OCI-LY1 (cell line): ENCODE data around the gene RNF212.

ENCODE experiments used
- CTCF ChIP-seq: fragments of 200-600 bp; sonication (generic), shearing (Covaris generic); IDR thresholded peaks from 2 replicates; pipeline ENCODE4 v1.5.1; 2017; ENCODE audit warnings: mild to moderate bottlenecking, antibody characterized with exemption, low read length, moderate library complexity, mixed read lengths
- EZH2 ChIP-seq: fragments of 200-600 bp; sonication (generic), shearing (Covaris generic); IDR thresholded peaks from 2 replicates; pipeline ENCODE4 v1.8.0; 2017; ENCODE audit warnings: borderline replicate concordance, mixed run types, mild to moderate bottlenecking, antibody characterized with exemption, low read length, moderate library complexity, mixed read lengths

GRCh38 chr4:1126506-1126905 is 13.1 kb upstream of the RNF212 start:
- TF ChIP-seq CTCF, result no peak
- no peak for TF ChIP-seq EZH2
